Duodenal mucosa (tissue), 2 donors: ENCODE results near the gene FMR1.

Experiments
- H3K27ac ChIP-seq: one replicate; pipeline ENCODE4 v1.7.0; 2013; ENCODE audit warnings: low read depth, low read length
- H3K27me3 ChIP-seq, 2 donors: one replicate each; pipeline ENCODE4 v1.7.0; 2013; ENCODE audit warnings: low read length in 2 of 2, control low read depth in 1 of 2; ENCODE audit not compliant: insufficient read depth in 2 of 2, control insufficient read depth in 1 of 2
- H3K36me3 ChIP-seq, 2 donors: one replicate each; pipeline ENCODE4 v1.7.0; 2013; ENCODE audit warnings: low read length in 2 of 2, control low read depth in 1 of 2; ENCODE audit not compliant: insufficient read depth in 2 of 2, control insufficient read depth in 1 of 2
- H3K4me1 ChIP-seq, 2 donors: one replicate each; pipeline ENCODE4 v1.7.0; 2013; ENCODE audit warnings: low read length in 2 of 2, control low read depth in 1 of 2; ENCODE audit not compliant: insufficient read depth in 2 of 2, control insufficient read depth in 1 of 2
- H3K4me3 ChIP-seq, 2 donors: one replicate each; pipeline ENCODE4 v1.7.0; 2013; ENCODE audit warnings: low read length in 2 of 2, low read depth in 1 of 2
- H3K9ac ChIP-seq, 2 donors: one replicate each; pipeline ENCODE4 v1.7.0; 2013; ENCODE audit warnings: low read length in 2 of 2, low read depth in 1 of 2
- H3K9me3 ChIP-seq, 2 donors: one replicate each; pipeline ENCODE4 v1.7.0; 2013; ENCODE audit warnings: low read length in 2 of 2, control low read depth in 1 of 2; ENCODE audit not compliant: control insufficient read depth in 1 of 2

FMR1 gene

DNA sequence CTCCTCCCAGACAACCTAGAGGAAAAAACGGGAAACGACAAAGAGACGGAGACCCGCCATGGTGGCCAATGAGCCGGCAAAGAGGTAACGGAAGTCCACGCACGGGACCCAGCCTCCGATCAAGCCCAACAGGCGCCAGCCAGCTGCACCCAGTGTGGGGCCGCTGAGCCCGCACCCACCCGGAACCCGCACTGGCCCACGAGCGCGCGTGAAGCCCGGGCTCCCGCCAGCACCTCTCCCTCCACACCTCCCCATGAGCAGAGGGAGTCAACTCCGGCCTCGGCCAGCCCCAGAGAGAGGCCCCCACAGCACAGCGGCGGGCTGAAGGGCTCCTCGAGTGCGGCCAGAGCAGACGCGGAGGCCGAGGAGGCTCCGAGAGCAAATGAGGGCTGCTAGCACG lies 14.6 kb upstream of the FMR1 start:
- Histone ChIP-seq H3K27me3 (no peaks in the 10 kb centered on the region), H3K9ac (no peak overlapping the region), H3K36me3 (no peaks in the 10 kb centered on the region), H3K27ac (no peak overlapping the region), H3K4me1 (peaks cover 0 to 5% of the 10 kb centered on the region in 2 donors), H3K9me3 (no peaks in the 10 kb centered on the region), H3K4me3 (no peak overlapping the region)

DNA sequence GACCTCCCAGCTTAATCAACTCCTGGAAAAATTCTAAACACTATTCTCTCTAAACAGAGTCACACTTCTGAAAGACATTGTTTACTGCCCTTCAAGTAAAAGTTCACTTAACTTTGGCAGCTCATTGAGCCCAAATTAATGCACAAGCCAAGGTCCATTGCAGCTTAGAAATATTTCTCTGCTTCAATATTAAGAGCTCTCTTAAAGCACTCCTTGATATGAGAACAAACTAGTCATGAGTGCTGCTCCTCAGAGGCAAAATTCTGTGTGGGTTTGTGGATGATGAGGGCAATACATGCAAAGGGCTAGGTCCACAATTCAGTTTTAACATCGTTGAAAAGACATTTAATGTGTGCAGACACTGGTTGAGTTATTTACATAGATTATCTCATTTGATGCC lies 12.8 kb upstream of the FMR1 start:
- Histone ChIP-seq H3K27me3 (no peaks in the 10 kb centered on the region), H3K27ac (no peak overlapping the region), H3K9ac (no peak overlapping the region), H3K9me3 (no peaks in the 10 kb centered on the region), H3K36me3 (no peaks in the 10 kb centered on the region), H3K4me3 (no peak overlapping the region), H3K4me1 (peaks cover 0 to 5% of the 10 kb centered on the region in 2 donors)

- peaks cover 0 to 5% of the 10 kb centered on the region in 2 donors for H3K4me1 ChIP-seq
- no peaks in the 10 kb centered on the region for H3K27me3 ChIP-seq
- no peak overlapping the region for H3K27ac ChIP-seq
- no peak overlapping the region for H3K4me3 ChIP-seq
- H3K9ac ChIP-seq, result no peak overlapping the region
- no peaks in the 10 kb centered on the region for H3K36me3 ChIP-seq
- no peaks in the 10 kb centered on the region for H3K9me3 ChIP-seq
These were observed 12.2 kb upstream of the FMR1 start for GRCh38 chrX:147899379-147900114.

- Histone ChIP-seq H3K27me3 (no peaks in the 10 kb centered on the region), H3K36me3 (no peaks in the 10 kb centered on the region), H3K4me3 (no peak overlapping the region), H3K4me1 (peaks cover 0 to 5% of the 10 kb centered on the region in 2 donors), H3K9me3 (no peaks in the 10 kb centered on the region), H3K9ac (no peak overlapping the region), H3K27ac (no peak overlapping the region)
These were observed 11.4 kb upstream of the FMR1 start for GRCh38 chrX:147900349-147900748.

- Histone ChIP-seq H3K36me3 (no peaks in the 10 kb centered on the region), H3K27me3 (no peaks in the 10 kb centered on the region), H3K9ac (no peak overlapping the region), H3K4me1 (peaks cover 0 to 5% of the 10 kb centered on the region in 2 donors), H3K27ac (no peak overlapping the region), H3K9me3 (no peaks in the 10 kb centered on the region), H3K4me3 (no peak overlapping the region)
These were observed 10.1 kb upstream of the FMR1 start for GRCh38 chrX:147901461-147902126.

DNA sequence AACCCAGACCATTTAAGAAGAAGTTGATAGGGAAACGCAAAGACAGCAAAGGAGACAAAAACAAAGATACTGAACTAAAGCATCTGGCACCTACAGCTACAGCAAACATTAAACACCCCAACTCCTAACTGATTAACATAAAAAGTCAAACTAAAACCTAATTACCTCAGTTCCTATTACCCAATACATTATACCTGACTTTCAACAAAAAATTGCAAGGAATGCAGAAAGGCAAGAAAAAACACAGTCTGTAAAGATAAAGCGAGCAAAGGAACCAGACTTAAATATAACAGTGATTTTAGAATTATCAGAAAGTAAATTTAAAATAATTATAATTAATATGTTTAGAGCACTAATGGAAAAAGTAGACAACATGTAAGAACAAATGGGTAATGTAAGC lies 9.4 kb upstream of the FMR1 start:
- Histone ChIP-seq H3K4me3 (no peak overlapping the region), H3K9me3 (no peaks in the 10 kb centered on the region), H3K36me3 (no peaks in the 10 kb centered on the region), H3K4me1 (peaks cover 0 to 5% of the 10 kb centered on the region in 2 donors), H3K27me3 (no peaks in the 10 kb centered on the region), H3K9ac (no peak overlapping the region), H3K27ac (no peak overlapping the region)

- Histone ChIP-seq H3K36me3 (no peaks in the 10 kb centered on the region), H3K27ac (no peak overlapping the region), H3K27me3 (no peaks in the 10 kb centered on the region), H3K4me3 (no peak overlapping the region), H3K9ac (no peak overlapping the region), H3K9me3 (no peaks in the 10 kb centered on the region), H3K4me1 (peaks cover 0 to 5% of the 10 kb centered on the region in 2 donors)
These were observed 3.6 kb upstream of the FMR1 start for GRCh38 chrX:147908106-147908505.

GRCh38 chrX:147910607-147911006 lies 1.1 kb upstream of the FMR1 start:
- H3K4me3 ChIP-seq, result peak overlapping the region; percentile 55 to 72
- H3K9me3 ChIP-seq, result no peaks in the 10 kb centered on the region
- H3K9ac ChIP-seq, result peak overlapping the region in 1 of 2 donors; percentile 68
- H3K4me1 ChIP-seq, result peaks cover 4 to 21% of the 10 kb centered on the region in 2 donors
- no peak overlapping the region for H3K27ac ChIP-seq
- no peaks in the 10 kb centered on the region for H3K36me3 ChIP-seq
- no peaks in the 10 kb centered on the region for H3K27me3 ChIP-seq

- Histone ChIP-seq H3K4me3 (peak overlapping the region; percentile 77 to 78), H3K27me3 (no peaks in the 10 kb centered on the region), H3K9ac (peak overlapping the region; percentile 72 to 85), H3K9me3 (no peaks in the 10 kb centered on the region), H3K36me3 (no peaks in the 10 kb centered on the region), H3K4me1 (peaks cover 4 to 28% of the 10 kb centered on the region in 2 donors), H3K27ac (peak overlapping the region; percentile 89)
These were observed 528 bp downstream of the FMR1 start for GRCh38 chrX:147912093-147912801.

DNA sequence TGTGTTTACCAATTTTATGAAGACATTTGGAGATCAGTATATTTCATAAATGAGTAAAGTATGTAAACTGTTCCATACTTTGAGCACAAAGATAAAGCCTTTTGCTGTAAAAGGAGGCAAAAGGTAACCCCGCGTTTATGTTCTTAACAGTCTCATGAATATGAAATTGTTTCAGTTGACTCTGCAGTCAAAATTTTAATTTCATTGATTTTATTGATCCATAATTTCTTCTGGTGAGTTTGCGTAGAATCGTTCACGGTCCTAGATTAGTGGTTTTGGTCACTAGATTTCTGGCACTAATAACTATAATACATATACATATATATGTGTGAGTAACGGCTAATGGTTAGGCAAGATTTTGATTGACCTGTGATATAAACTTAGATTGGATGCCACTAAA lies 1.9 kb downstream of the FMR1 start:
- Histone ChIP-seq H3K9me3 (no peaks in the 10 kb centered on the region), H3K27ac (no peak overlapping the region), H3K36me3 (no peaks in the 10 kb centered on the region), H3K4me3 (peak overlapping the region; percentile 77 to 78), H3K9ac (peak overlapping the region; percentile 43 to 85), H3K27me3 (no peaks in the 10 kb centered on the region), H3K4me1 (peaks cover 9 to 36% of the 10 kb centered on the region in 2 donors)
